NCI-H524 treated with DMSO at 0.1 percent for 48 hours (cell line): ENCODE data around the gene PPP1CA.
"Not testable (repeated sequence)": the region's sequence is repeated elsewhere in the genome, so short reads cannot be mapped to it uniquely, and the experiment has no call there.

ENCODE experiments used
- DNase-seq: peaks from one replicate; lab custom pipeline; 2025; lab: John Stamatoyannopoulos, UW

Gene PPP1CA

DNA sequence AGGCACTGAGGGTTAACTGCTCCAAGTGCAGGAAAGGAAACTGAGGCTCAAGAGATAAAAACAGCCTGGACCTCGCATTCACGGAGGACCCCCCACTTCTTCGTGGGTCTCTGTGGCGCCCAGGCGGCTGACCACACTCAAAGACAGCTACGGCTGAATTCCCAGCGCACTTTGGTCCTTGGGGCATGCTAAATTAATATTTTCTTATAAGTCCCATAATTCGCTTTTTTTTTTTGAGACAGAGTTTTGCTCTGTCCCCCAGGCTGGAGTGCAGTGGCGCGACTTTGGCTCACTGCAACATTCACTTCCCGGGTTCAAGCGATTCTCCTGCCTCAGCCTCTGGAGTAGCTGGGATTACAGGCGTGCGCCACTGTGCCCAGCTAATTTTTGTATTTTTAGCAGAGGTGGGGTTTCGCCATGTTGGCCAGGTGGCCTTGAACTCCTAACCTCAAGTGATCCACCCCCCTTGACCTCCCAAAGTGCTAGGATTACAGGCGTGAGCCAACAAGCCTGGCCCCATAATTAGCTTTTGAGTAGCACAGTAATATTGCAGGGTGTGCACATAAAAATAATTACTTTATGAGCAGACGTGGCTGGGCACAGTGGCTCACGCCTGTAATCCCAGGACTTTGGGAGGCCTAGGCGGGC is 658 bp upstream of the PPP1CA start:
- DNase-seq: not testable (repeated sequence)

- no peak for DNase-seq
Observed at GRCh38 chr11:67400942-67401494, 640 bp downstream of the PPP1CA start.

DNA sequence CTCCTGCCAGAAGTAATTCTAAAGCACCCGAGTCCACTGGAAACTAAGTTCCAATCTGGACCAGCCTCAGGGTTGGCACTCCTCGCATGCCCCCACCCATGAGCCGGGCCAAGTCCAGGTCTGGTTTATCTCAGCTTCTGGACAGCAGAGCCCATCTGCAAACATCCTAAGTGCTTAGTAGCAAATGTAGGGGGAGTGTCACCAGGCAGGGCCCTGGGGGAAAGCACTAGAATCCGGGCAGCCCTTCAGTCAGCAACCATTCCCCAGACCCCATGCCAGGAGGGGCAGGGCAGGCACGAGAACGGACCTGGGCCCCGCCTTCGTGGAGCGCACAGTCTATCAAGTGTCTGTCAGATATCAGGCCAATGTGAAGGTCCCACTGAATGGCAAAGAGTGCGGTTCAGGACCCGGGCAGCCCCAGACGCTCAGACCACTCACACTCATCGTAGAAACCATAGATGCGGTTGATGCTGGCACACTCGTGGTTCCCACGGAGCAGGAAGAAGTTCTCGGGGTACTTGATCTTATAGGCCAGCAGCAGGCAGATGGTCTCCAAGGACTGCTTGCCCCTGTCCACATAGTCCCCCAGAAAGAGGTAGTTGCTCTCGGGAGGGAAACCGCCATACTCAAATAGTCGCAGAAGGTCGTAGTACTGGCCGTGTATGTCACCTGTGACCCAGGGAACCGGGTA is 1.3 kb downstream of the PPP1CA start:
- no peak for DNase-seq

- DNase-seq: no peak
Observed at GRCh38 chr11:67398661-67399563, 2.7 kb downstream of the PPP1CA start.

- no peak for DNase-seq
Observed at GRCh38 chr11:67397986-67398660, 3.5 kb downstream of the PPP1CA start.

GRCh38 chr11:67397536-67397935 is 4.1 kb downstream of the PPP1CA start:
- no peak for DNase-seq

DNA sequence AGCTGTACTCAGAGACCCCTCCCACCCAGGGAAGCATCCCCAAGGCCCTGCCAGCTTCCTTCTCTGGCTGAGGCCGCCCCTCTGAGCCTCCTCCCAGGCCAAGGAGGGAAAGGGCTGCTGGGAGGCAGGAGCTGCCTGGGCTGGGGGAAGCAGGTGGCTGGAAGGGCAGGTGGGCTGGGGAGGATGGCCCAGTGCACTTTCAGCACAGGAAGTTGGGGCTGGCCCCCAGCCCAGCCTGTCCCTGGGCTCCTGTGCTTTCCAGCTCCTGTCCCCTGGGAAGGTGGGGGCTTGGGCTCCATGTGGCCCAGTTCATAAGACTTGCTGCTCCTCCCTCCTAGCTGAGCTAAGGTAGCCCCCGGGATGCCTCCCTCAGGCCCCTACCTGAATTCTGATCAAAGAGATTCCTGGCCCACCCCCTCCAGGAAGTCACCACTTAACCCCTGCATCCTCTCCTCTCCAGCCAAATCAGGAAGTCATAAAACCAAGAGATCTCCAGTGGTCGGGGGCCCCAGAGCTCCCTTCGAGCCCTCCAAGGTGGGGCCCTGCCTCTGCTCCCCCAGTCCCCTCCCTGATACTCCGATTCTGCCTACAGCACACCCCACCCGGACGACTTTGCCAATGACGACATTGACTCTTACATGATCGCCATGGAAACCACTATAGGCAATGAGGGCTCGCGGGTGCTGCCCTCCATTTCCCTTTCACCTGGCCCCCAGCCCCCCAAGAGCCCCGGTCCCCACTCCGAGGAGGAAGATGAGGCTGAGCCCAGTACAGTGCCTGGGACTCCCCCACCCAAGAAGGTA is 4.9 kb downstream of the PPP1CA start:
- no peak for DNase-seq

DNA sequence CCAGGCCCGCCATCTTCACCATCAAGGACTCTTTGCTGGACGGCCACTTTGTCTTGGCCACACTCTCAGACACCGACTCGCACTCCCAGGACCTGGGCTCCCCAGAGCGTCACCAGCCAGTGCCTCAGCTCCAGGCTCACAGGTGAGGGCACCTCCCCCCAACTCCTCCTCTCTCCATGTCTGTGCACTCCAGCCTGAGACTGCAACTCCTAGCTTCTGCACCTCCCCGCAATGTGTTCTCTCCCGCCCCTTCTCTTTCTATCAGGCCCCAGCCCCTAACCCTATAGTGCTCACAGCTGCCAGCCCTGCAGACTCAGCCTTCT is 5.4 kb downstream of the PPP1CA start:
- DNase-seq: no peak

DNA sequence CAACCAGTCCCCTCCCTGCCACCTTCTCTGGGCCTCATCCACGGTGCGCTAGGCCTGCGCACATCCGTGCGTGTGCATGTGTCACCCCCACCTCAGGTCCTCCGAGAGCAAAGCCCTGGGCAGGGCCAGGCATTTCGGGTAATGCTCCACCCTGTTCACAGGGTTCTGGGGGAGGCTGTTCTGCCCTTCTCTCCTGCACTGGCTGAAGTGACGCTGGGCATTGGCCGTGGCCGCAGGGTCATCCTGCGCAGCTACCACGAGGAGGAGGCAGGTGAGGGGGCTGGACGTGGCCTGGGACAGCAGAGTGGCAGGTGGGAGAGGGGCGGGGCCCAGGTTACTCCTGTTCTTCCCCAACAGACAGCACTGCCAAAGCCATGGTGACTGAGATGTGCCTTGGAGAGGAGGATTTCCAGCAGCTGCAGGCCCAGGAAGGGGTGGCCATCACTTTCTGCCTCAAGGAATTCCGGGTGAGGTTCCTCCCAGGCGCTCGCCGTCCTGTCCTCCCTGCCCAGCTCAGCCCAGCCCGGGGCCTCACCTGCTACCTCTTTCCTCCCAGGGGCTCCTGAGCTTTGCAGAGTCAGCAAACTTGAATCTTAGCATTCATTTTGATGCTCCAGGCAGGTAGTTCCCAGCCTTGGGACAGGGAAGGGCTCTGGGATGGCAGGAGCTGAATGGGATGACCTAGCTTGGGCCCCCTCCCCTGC is 6.0 kb downstream of the PPP1CA start:
- DNase-seq: no peak

- DNase-seq: no peak
Observed at GRCh38 chr11:67393990-67394389, 7.7 kb downstream of the PPP1CA start.

DNA sequence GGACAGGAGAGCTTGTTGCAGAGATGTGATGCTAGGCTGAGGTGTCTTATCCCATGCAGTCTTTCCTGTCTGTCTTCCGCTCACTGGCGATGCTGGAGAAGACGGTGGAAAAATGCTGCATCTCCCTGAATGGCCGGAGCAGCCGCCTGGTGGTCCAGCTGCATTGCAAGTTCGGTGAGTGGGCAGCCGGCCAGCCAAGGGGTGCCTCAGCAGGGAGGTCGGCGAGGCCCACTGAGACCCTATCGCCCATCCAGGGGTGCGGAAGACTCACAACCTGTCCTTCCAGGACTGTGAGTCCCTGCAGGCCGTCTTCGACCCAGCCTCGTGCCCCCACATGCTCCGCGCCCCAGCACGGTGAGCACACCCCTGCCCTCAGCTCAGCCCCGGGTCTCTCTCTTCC is 8.2 kb downstream of the PPP1CA start:
- DNase-seq: no peak

- no peak for DNase-seq
Observed at GRCh38 chr11:67392183-67392715, 9.4 kb downstream of the PPP1CA start.

GRCh38 chr11:67391304-67392182 is 10.1 kb downstream of the PPP1CA start, which contains the start of gene RAD9A:
Gene RAD9A (plus strand): TSS chr11:67391986. CDS start chr11:67392045, 59 bp downstream.
- DNase-seq: peak; percentile 22

- DNase-seq: no peak
Observed at GRCh38 chr11:67390947-67391303, 10.7 kb downstream of the PPP1CA start.

DNA sequence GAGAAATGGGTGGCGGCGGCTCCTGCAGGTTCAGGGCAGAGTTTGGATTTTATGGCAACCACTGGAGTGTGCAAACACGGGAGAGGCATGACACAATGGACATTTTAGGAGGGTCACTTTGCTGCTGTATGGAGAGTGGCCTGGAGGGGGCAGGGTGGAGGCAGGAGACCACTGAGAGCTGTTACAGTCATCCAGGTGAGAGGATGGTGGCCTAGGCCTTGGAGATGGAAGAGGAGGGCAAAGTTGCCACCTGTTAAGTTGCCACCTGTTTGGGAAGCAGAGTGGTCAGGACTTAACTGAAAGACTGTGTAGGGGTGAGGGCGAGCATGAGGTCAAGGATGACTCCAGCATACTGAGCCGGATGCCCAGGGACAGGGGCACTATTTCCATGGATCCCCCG is 12.2 kb downstream of the PPP1CA start:
- DNase-seq: no peak

GRCh38 chr11:67387518-67387917 is 14.1 kb downstream of the PPP1CA start:
- no peak for DNase-seq

- DNase-seq: no peak
Observed at GRCh38 chr11:67387069-67387468, 14.6 kb downstream of the PPP1CA start.

DNA sequence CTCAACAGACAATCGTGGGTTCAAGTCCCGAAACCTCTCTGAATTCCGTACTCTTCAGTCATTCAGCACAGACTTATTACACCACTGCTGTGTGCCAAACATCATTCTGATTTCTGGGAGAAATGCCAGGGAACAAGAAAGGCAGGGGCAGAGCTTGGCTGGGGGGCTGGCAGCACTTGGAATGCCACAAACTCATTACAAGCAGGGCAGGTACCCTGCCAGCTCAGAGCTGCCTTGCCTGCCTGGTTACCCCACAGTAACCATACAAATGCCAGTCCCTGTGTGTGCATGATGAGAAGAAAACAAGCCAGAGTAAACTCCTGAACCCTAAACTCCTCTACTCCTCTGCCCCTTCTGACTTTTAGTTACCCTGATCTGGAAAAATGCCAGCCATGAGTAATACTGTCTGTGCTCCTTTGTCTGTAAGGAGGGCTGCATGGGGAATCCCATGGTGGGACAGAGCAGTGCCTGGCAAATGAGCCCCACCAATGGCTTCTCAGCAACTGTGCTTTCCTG is 16.7 kb downstream of the PPP1CA start:
- DNase-seq: no peak
